Right renal cortex interstitium (tissue), 3 donors: ENCODE measurements around the gene CANX. TPM values are rescaled to one million over a fixed set of nuclear protein-coding genes. Genes with fewer than 3 reads are reported as not detected.

ENCODE experiments used
- DNase-seq, 3 donors: peaks; one replicate each; pipeline ENCODE4 v3.0.0-alpha.2; 2013; ENCODE audit warnings: low read depth in 3 of 3, low spot score in 2 of 3
- polyA plus RNA-seq, 3 donors: library from polyadenylated mRNA; unstranded; fragments of 120-200 nt; gene quantifications; one replicate each; pipeline ENCODE4 v1.2.1, GENCODE V29; 2013; ENCODE audit not compliant: insufficient read length in 3 of 3

Gene CANX
- polyA plus RNA-seq, 3 donors, result 577 to 669 (median 627) TPM

- DNase-seq, result no peak
These were observed 51.2 kb downstream of the CANX start for GRCh38 chr5:179749857-179750508.

GRCh38 chr5:179753971-179754370 is 55.2 kb downstream of the CANX start:
- no peak for DNase-seq

DNA sequence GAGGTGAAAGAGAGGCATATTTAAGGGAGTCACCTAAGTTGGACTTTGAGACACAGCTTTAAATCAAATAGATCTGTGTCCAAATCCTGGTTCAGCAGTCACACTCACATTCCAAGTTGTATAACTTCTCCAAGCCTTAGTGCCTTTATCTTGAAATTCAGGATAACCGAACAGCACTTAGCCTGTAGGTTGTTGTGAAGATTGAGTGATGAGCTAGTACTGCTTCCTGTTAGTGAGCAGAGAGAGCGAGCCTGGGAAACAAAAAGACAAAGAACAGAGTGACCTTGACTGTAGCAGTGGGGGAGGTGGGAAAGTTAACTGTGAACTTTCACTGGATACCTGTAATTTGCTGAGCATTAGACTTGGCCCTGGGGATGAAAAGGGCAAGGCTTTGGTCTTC is 56.3 kb downstream of the CANX start:
- DNase-seq, result no peak

GRCh38 chr5:179758955-179759354 is 60.2 kb downstream of the CANX start:
- no peak for DNase-seq

DNA sequence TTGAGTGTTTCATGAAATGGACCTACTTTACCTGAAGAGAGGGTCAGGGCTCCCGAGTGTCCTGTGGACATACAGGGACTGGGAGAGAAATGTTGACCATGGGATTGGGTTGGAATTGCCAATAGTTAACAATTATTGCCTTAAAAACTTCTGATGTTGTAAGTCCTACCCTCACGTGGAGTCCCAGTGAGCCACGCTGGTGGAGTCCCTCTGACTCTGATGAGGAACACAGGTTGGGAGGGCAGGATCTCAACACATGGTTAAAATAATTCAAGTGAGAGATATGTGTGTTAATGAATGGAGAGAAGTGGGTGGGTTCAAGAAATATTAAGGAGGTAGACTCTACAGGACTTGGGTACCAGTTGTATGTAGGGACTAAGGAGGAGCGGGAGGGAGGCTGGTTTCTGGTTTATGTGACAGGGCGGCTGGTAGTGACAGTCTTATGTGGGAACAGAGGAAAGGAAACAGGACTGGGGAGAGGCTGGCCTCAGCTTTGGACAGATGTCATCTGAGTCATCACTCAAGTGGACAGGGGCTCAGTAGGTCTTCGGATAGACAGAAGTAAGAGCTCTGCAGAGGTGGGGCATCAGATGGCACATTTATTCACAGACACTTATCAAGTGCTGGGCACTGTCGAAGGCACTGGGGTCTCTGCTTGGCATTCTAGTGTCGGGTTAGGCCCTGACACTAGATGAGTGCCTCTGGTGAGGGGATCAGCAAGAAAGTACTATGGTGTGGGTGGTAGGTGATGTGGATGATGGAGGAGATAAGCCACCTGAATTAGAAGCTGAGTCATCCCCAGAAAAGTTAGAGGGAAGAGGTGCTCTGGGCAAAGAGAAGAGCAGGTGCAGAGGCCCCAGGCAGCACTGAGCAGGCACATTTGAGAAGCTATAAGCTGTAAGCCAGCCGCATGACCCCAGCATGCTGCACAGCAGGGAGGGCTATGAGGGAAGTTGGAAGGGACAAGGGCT is 61.1 kb downstream of the CANX start:
- DNase-seq, result no peak

DNA sequence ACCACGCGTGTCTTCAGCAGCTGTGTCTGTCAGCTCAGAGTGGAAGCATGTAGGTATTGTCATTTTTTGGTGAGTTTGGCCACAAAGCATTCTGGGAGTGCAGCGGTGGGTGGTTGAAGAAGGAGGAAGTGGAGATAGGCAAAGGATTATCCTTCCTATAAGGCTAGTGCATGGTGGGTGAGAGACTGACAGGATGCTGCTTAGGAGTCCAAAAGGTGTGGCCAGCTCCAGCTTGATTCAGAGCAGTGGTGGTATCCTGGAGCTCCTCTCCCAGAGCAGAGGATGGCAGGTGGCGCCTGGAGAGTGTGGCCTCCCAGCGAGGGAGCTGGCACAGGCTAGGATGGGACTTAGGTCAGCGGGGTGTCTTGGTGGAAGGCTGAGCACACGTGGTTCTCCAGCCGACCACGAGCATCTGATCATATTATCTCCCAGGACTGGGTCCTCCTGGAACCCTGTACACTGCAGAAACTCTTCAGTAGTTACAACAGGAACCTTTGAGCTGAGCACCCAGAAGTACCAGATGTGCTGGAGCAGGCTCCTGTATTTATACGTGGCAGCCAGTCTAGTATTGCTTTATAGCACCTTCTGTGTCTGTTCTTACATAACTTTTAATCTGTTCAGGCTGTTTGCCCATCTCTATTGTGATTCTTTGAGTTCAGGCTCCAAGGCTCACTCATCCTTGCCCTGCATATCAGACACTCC is 63.5 kb downstream of the CANX start:
- DNase-seq, result no peak

DNA sequence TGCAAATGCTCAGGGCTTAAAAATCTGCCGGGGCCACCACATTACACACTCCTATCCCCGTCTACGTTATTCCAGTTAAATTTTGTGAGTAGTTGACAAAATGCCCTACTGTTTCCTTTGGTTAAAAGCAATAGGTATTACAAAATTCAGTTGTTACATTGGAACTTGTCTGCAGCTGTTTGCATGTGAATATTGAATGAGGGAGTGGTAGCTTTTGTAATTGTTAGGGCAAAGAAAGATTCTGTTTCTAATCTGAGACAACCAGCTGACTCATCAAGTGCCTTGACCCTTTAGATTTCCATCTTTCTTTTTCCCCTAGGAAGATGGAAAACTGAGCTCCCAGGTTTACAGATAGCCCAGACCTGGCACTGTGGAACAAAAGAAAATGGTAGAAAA is 64.0 kb downstream of the CANX start:
- DNase-seq, result no peak

DNA sequence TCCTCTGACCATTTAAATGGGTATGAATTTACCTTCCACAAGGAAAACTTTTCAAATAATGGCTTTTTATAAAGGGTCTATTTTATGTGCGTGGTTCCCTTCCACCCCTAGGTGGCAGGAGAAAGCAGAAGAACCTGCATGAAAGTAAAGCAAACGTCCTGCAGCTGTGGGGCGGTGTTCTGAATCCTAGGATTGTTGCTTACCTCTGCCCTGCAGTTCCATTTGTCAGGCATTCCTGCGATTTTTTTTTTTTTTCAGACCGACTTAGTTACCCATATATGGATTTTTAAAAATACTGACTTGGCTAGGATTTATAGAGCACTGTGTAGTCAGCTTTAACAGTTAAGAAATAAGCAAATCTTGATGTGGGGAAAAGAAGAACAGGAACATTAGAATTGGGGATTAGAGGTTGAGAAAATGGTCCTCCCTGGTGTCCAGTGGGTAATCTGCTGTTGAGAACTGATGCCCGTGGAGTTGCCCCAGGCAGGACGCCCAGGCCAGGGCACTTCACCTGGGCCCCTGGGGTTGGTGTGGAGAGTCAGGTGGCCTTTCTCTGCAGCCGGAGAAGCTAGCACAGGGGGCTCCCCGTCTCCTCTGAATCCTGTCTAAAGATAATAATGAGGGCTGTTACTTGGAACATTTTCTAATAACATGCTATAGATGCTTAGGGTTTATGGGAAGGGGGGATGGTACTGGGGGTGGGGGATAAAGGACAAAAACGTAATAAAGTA is 64.6 kb downstream of the CANX start:
- peak; percentile 38 to 64 (median 56) for DNase-seq

GRCh38 chr5:179764056-179764455 is 65.3 kb downstream of the CANX start:
- no peak for DNase-seq

- DNase-seq, result no peak
These were observed 66.6 kb downstream of the CANX start for GRCh38 chr5:179765400-179765799.

DNA sequence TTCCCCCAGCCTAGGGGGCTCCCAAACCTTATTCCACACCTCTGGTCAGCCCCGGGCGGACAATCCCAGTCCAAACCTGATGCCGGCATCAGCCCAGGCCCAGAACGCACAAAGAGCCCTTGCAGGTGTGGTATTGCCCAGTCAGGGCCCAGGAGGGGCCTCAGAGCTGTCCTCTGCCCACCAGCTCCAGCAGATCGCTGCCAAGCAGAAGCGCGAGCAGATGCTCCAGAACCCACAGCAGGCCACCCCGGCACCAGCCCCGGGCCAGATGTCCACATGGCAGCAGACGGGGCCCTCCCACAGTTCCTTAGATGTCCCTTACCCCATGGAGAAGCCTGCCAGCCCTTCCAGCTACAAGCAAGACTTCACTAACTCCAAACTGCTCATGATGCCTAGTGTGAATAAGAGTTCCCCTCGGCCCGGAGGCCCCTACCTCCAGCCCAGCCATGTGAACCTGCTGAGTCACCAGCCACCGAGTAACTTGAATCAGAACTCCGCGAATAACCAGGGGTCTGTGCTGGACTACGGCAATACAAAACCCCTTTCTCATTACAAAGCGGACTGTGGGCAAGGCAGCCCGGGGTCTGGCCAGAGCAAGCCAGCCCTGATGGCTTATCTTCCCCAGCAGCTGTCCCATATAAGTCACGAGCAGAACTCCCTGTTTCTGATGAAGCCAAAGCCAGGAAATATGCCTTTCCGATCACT is 67.4 kb downstream of the CANX start:
- DNase-seq, result no peak

DNA sequence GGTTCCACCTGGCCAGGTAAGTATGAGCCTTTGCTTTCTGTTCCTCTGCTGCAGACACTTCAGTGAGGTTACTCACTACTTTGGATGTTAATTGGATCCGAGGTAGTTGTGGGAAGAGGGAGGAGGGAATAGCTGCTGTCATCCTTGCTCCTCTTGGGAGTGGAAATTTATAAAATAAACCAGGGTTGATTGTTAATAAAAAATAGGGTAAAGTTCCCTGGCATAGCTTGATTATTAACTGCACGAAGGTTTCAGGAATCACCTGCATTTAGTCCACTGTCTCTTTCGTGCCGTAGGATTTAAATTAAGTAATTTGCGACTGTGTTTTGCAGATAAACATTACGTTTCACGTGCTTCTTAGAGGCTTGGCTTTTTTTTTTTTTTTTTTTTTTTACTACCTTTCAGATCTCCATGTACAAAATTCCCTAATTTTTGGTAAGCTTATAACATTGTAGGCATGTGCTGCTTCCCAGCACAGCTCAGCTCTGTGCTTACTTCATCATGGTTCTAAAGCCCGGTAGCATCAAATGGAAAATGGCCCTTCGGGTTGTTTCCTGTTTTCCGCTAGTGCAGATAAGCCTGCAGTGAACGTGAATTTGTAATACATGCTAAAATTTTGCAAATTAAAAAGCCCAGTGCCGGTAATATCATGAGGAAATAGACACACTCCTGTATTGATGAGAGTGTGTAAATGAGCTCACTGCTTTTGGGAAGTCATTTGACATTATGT is 68.1 kb downstream of the CANX start:
- no peak for DNase-seq

DNA sequence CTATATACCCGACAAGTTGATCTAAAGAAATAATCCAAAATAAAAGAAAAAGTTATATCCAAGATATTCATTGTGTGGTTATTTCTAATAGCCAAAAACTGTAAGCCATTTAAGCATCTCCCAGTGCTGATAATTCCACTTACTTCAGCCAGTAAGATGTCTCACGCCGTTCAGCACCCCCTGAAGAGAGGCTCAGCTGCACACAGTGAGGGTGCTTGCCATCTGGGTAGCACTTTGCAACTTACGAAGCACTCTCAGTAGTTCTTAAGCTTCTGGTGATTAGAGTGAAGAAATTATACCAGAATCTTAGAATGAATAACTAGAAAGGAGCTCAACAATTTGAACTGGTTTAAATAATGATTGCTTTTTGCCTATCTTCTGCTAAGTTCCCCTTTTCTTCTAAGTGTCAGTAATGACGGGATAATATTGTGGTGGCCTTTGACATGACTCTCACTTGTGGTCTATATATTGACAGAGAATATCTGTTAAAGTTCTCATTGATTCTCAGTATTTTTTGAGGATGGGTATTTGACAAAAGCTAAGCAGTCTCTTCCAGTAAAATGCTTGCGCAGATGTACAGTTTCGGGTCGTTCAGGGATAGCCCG is 68.8 kb downstream of the CANX start:
- no peak for DNase-seq

- no peak for DNase-seq
These were observed 69.7 kb downstream of the CANX start for GRCh38 chr5:179768326-179769085.

DNA sequence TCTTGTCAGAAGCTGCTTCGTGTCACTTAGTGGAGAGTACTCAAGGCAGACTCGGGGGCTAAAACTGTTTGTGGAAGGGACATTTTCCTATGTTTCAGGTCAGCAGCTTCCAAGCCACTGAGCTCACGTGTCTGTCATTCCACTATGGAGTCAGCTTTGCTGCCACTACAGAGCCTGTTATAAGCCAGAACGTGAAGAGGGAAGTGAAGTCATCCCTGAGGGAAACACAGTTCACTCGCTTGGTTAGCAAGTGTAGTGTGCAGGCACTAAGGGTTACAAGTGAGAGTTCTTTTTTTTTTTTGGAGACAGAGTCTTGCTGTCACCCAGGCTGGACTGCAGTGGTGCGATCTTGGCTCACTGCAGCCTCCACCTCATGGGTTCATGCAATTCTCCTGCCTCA is 70.5 kb downstream of the CANX start:
- no peak for DNase-seq

DNA sequence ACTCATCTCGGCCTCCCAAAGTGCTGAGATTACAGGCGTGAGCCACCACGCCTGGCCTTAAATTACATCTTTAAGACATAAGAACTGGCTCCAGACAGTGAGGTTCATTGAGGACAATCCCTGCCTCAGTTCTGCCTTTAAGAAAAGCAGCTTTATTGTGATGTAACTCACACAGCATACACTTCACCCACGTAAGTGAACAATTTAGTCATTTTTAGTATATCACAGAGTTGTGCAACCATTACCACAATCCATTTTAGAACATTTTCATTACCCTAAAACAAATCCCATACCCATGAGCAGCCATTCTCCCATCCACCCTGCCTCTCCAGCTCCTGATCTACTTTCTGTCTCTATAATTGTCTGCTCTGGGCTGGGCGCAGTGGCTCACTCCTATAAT is 71.0 kb downstream of the CANX start:
- no peak for DNase-seq

GRCh38 chr5:179771311-179771895 is 72.6 kb downstream of the CANX start:
- no peak for DNase-seq

DNA sequence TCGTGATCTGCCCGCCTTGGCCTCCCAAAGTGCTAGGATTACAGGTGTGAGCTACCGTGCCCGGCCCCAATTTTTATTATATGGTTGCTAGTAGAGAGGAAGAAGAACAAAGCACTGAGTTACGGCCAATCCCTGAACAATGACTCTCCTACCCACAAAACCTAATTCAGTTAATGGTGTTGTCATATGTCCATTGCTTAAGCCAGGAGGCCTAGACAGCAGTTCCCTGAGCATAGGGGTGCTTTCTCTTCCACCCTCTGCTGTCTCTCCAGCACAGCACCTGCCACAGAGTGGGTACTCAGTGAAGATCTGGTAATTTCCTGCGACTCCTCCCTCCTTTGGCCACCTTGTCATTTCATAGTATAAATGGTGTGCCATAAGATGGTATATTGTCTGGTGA is 73.6 kb downstream of the CANX start:
- no peak for DNase-seq
